LNCAP (cell line): ENCODE data around the gene INSL6.
A peak's percentile ranks its signal among the peaks of the same experiment; 100 is the strongest.

Experiments
- CTCF ChIP-seq: fragments of 450-650 bp; IDR thresholded peaks from 2 replicates; pipeline ENCODE4 v1.5.1; 2017; ENCODE audit warnings: mild to moderate bottlenecking

Gene INSL6

GRCh38 chr9:5188060-5188984 is 2.9 kb upstream of the INSL6 start:
- TF ChIP-seq CTCF: no peak

- TF ChIP-seq CTCF: peak; percentile 83
Observed at GRCh38 chr9:5186416-5187169, 1.2 kb upstream of the INSL6 start.

GRCh38 chr9:5184776-5185175 is 663 bp downstream of the INSL6 start:
- TF ChIP-seq CTCF: no peak

- no peak for TF ChIP-seq CTCF
Observed at GRCh38 chr9:5178126-5178805, 7.2 kb downstream of the INSL6 start.

GRCh38 chr9:5146241-5146640 is 39.2 kb downstream of the INSL6 start:
- no peak for TF ChIP-seq CTCF

GRCh38 chr9:5144217-5144616 is 41.2 kb downstream of the INSL6 start:
- no peak for TF ChIP-seq CTCF

GRCh38 chr9:5140151-5140550 is 45.3 kb downstream of the INSL6 start:
- TF ChIP-seq CTCF: no peak
